ENCODE results near the gene TLCD2. TPM values are rescaled to one million over a fixed set of nuclear protein-coding genes. Genes with fewer than 3 reads are reported as not detected.

Gene TLCD2
- total and polyA plus RNA-seq, 2 of the 13 experiments (the other 11 are each of a cell fraction or from before 2014, with no cell fraction given), result 0.90 to 1.1 TPM

DNA sequence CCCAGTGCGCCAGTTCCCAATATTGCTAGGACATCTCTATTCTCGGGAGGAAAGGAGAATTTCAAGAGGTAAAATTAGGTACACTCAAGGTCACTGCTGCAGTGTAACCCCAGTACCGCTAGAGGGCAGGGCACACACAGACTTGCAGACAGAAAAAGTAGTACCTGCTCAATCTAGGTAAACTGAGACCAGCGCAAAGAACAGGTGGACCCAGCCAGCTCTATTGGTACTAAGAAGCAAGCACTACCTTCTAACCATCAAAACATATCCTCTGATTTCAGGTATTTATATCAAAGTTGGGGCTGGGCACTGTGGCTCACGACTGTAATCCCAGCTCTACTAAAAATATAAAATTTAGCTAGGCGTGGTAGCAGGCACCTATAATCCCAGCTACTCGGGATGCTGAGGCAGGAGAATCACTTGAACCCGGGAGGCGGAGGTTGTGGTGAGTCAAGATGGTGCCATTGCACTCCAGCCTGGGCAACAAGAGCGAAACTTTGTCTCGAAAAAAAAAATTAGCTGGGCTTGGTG is 10.7 kb upstream of the TLCD2 start (continued):
- TF ChIP-seq, protein P1, sequence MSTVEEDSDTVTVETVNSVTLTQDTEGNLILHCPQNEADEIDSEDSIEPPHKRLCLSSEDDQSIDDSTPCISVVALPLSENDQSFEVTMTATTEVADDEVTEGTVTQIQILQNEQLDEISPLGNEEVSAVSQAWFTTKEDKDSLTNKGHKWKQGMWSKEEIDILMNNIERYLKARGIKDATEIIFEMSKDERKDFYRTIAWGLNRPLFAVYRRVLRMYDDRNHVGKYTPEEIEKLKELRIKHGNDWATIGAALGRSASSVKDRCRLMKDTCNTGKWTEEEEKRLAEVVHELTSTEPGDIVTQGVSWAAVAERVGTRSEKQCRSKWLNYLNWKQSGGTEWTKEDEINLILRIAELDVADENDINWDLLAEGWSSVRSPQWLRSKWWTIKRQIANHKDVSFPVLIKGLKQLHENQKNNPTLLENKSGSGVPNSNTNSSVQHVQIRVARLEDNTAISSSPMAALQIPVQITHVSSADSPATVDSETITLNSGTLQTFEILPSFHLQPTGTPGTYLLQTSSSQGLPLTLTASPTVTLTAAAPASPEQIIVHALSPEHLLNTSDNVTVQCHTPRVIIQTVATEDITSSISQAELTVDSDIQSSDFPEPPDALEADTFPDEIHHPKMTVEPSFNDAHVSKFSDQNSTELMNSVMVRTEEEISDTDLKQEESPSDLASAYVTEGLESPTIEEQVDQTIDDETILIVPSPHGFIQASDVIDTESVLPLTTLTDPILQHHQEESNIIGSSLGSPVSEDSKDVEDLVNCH (CRISPR knock-in tag; IDR thresholded peaks at IDR 0.05), result no peak
- TF ChIP-seq HNRNPLL (IDR thresholded peaks at IDR 0.05; ENCODE audit: low read depth, low read length, poor library complexity, severe bottlenecking) (no peak), RAD21 (CRISPR knock-in tag; IDR thresholded peaks at IDR 0.05) (peak; percentile 86), ZNF282 (IDR thresholded peaks at IDR 0.05; ENCODE audit: partially characterized antibody) (no peak), ZKSCAN8 (CRISPR knock-in tag; IDR thresholded peaks at IDR 0.05; ENCODE audit: borderline replicate concordance) (no peak), ZKSCAN1 (IDR thresholded peaks at IDR 0.05; ENCODE audit: low read length) (no peak), ZMAT3 (CRISPR knock-in tag; conservative IDR thresholded peaks at IDR 0.05) (no peak), MXI1 (IDR thresholded peaks at IDR 0.05; ENCODE audit: borderline replicate concordance, low read depth, low read length) (no peak), ZNF615 (CRISPR knock-in tag; IDR thresholded peaks at IDR 0.05; ENCODE audit: borderline replicate concordance) (no peak), TRIM24 (CRISPR knock-in tag; IDR thresholded peaks at IDR 0.05) (no peak), ESRRA (CRISPR knock-in tag; IDR thresholded peaks at IDR 0.05; ENCODE audit: low read depth) (0 out of 2 replicates have a peak, but pooled peaks have one; percentile 36), ZNF552 (CRISPR knock-in tag; IDR thresholded peaks at IDR 0.05; ENCODE audit: borderline replicate concordance) (no peak)
- TF ChIP-seq, protein P2, sequence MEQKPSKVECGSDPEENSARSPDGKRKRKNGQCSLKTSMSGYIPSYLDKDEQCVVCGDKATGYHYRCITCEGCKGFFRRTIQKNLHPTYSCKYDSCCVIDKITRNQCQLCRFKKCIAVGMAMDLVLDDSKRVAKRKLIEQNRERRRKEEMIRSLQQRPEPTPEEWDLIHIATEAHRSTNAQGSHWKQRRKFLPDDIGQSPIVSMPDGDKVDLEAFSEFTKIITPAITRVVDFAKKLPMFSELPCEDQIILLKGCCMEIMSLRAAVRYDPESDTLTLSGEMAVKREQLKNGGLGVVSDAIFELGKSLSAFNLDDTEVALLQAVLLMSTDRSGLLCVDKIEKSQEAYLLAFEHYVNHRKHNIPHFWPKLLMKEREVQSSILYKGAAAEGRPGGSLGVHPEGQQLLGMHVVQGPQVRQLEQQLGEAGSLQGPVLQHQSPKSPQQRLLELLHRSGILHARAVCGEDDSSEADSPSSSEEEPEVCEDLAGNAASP (CRISPR knock-in tag; IDR thresholded peaks at IDR 0.05; ENCODE audit: borderline replicate concordance), result peak; percentile 68; the same call in 1 of the 2 replicates
- TF ChIP-seq, protein P3, sequence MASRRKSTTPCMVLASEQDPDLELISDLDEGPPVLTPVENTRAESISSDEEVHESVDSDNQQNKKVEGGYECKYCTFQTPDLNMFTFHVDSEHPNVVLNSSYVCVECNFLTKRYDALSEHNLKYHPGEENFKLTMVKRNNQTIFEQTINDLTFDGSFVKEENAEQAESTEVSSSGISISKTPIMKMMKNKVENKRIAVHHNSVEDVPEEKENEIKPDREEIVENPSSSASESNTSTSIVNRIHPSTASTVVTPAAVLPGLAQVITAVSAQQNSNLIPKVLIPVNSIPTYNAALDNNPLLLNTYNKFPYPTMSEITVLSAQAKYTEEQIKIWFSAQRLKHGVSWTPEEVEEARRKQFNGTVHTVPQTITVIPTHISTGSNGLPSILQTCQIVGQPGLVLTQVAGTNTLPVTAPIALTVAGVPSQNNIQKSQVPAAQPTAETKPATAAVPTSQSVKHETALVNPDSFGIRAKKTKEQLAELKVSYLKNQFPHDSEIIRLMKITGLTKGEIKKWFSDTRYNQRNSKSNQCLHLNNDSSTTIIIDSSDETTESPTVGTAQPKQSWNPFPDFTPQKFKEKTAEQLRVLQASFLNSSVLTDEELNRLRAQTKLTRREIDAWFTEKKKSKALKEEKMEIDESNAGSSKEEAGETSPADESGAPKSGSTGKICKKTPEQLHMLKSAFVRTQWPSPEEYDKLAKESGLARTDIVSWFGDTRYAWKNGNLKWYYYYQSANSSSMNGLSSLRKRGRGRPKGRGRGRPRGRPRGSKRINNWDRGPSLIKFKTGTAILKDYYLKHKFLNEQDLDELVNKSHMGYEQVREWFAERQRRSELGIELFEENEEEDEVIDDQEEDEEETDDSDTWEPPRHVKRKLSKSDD (CRISPR knock-in tag; IDR thresholded peaks at IDR 0.05; ENCODE audit: low read depth), result no peak
- TF ChIP-seq, protein P4, sequence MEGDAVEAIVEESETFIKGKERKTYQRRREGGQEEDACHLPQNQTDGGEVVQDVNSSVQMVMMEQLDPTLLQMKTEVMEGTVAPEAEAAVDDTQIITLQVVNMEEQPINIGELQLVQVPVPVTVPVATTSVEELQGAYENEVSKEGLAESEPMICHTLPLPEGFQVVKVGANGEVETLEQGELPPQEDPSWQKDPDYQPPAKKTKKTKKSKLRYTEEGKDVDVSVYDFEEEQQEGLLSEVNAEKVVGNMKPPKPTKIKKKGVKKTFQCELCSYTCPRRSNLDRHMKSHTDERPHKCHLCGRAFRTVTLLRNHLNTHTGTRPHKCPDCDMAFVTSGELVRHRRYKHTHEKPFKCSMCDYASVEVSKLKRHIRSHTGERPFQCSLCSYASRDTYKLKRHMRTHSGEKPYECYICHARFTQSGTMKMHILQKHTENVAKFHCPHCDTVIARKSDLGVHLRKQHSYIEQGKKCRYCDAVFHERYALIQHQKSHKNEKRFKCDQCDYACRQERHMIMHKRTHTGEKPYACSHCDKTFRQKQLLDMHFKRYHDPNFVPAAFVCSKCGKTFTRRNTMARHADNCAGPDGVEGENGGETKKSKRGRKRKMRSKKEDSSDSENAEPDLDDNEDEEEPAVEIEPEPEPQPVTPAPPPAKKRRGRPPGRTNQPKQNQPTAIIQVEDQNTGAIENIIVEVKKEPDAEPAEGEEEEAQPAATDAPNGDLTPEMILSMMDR (CRISPR knock-in tag; IDR thresholded peaks at IDR 0.05), result peak; percentile 92
- TF ChIP-seq, protein P5, sequence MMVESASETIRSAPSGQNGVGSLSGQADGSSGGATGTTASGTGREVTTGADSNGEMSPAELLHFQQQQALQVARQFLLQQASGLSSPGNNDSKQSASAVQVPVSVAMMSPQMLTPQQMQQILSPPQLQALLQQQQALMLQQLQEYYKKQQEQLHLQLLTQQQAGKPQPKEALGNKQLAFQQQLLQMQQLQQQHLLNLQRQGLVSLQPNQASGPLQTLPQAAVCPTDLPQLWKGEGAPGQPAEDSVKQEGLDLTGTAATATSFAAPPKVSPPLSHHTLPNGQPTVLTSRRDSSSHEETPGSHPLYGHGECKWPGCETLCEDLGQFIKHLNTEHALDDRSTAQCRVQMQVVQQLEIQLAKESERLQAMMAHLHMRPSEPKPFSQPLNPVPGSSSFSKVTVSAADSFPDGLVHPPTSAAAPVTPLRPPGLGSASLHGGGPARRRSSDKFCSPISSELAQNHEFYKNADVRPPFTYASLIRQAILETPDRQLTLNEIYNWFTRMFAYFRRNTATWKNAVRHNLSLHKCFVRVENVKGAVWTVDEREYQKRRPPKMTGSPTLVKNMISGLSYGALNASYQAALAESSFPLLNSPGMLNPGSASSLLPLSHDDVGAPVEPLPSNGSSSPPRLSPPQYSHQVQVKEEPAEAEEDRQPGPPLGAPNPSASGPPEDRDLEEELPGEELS (CRISPR knock-in tag; IDR thresholded peaks at IDR 0.05), result 0 out of 2 replicates have a peak, but pooled peaks have one; percentile 11
- TF ChIP-seq, protein P6, sequence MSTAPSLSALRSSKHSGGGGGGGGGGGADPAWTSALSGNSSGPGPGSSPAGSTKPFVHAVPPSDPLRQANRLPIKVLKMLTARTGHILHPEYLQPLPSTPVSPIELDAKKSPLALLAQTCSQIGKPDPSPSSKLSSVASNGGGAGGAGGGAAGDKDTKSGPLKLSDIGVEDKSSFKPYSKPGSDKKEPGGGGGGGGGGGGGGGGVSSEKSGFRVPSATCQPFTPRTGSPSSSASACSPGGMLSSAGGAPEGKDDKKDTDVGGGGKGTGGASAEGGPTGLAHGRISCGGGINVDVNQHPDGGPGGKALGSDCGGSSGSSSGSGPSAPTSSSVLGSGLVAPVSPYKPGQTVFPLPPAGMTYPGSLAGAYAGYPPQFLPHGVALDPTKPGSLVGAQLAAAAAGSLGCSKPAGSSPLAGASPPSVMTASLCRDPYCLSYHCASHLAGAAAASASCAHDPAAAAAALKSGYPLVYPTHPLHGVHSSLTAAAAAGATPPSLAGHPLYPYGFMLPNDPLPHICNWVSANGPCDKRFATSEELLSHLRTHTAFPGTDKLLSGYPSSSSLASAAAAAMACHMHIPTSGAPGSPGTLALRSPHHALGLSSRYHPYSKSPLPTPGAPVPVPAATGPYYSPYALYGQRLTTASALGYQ (CRISPR knock-in tag; IDR thresholded peaks at IDR 0.05), result no peak

Data from HepG2 (cell line).